ENCODE data around the gene ARHGAP19. TPM values are rescaled to one million over a fixed set of nuclear protein-coding genes. Genes with fewer than 3 reads are reported as not detected.

Gene ARHGAP19
- total RNA-seq, 4 donors from 2014 or later, result 4.5 to 8.4 (median 7.4) TPM

GRCh38 chr10:97336446-97336845 is 44.0 kb upstream of the ARHGAP19 start:
- Histone ChIP-seq H3K27ac (peak overlapping the region; percentile 66 to 98 (median 72)), H3K36me3 (no peaks in the 10 kb centered on the region), H3K4me3 (peak overlapping the region in 1 of 4 donors; percentile 9), H3K27me3 (no peaks in the 10 kb centered on the region), H3K9me3 (no peaks in the 10 kb centered on the region), H3K4me1 (peaks cover 4 to 40% (median 31%) of the 10 kb centered on the region in 4 donors)
- no peak for TF ChIP-seq POLR2A (IDR thresholded peaks at IDR 0.05)
- no peak for TF ChIP-seq POLR2AphosphoS5 (IDR thresholded peaks at IDR 0.05)
- TF ChIP-seq EP300 (IDR thresholded peaks at IDR 0.05; ENCODE audit: low read depth), result no peak
- no peak for TF ChIP-seq CTCF (IDR thresholded peaks at IDR 0.05)
- no peak for DNase-seq
- intact Hi-C loops (cut with DNase I; ENCODE audit: low total_unique reads) (no loop called here), in situ Hi-C loops (cut with MboI; ENCODE audit: low pct_ligation_motif_present in 1 of 4, low pct_unique_long_range_greater_than_20kb in 1 of 4, low sequenced_read_pairs in 3 of 4) (no loop called here)
- WGBS, 2 donors (ENCODE audit: low coverage in 1 of 2), result 18% methylated on average over 5 of the region's 5 CpGs

GRCh38 chr10:97336006-97336405 is 43.6 kb upstream of the ARHGAP19 start:
- H3K4me3 ChIP-seq, result no peak overlapping the region
- in situ Hi-C loops (cut with MboI; ENCODE audit: low pct_ligation_motif_present in 1 of 4, low pct_unique_long_range_greater_than_20kb in 1 of 4, low sequenced_read_pairs in 3 of 4), result no loop called here
- no peaks in the 10 kb centered on the region for H3K9me3 ChIP-seq
- no peaks in the 10 kb centered on the region for H3K36me3 ChIP-seq
- H3K4me1 ChIP-seq, result peaks cover 8 to 44% (median 35%) of the 10 kb centered on the region in 4 donors
- peak overlapping the region in 3 of 4 donors; percentile 71 to 98 (median 73) for H3K27ac ChIP-seq
- 45 to 58% methylated on average over 5 of the region's 5 CpGs for WGBS, 2 donors (ENCODE audit: low coverage in 1 of 2)
- DNase-seq, result no peak
- H3K27me3 ChIP-seq, result no peaks in the 10 kb centered on the region
- intact Hi-C loops (cut with DNase I; ENCODE audit: low total_unique reads), result no loop called here
- no peak for TF ChIP-seq POLR2AphosphoS5 (IDR thresholded peaks at IDR 0.05)
- no peak for TF ChIP-seq POLR2A (IDR thresholded peaks at IDR 0.05)
- TF ChIP-seq EP300 (IDR thresholded peaks at IDR 0.05; ENCODE audit: low read depth), result no peak

- H3K27me3 ChIP-seq, result no peaks in the 10 kb centered on the region
- peak; percentile 19 for DNase-seq
- H3K4me1 ChIP-seq, result peaks cover 12 to 52% (median 37%) of the 10 kb centered on the region in 4 donors
- no peak for TF ChIP-seq CTCF (IDR thresholded peaks at IDR 0.05)
- TF ChIP-seq EP300 (IDR thresholded peaks at IDR 0.05; ENCODE audit: low read depth), result no peak
- no peak for TF ChIP-seq POLR2AphosphoS5 (IDR thresholded peaks at IDR 0.05)
- no peak for TF ChIP-seq POLR2A (IDR thresholded peaks at IDR 0.05)
- WGBS, 2 donors (ENCODE audit: low coverage in 1 of 2), result 21% methylated on average over 25 of the region's 25 CpGs; no CpG with 5 or more reads in 1 of the 2 donors
- intact Hi-C loops (cut with DNase I; ENCODE audit: low total_unique reads) (no loop called here), in situ Hi-C loops (cut with MboI; ENCODE audit: low pct_ligation_motif_present in 1 of 4, low pct_unique_long_range_greater_than_20kb in 1 of 4, low sequenced_read_pairs in 3 of 4) (no loop called here)
- peak overlapping the region; percentile 86 to 98 (median 92) for H3K4me3 ChIP-seq
- H3K27ac ChIP-seq, result peak overlapping the region; percentile 98 to 99 (median 98)
- no peaks in the 10 kb centered on the region for H3K9me3 ChIP-seq
- H3K36me3 ChIP-seq, result no peaks in the 10 kb centered on the region
These were observed 42.8 kb upstream of the ARHGAP19 start for GRCh38 chr10:97335188-97335619.

GRCh38 chr10:97334370-97335175 is 42.1 kb upstream of the ARHGAP19 start, which contains the start of gene FRAT2:
TSS of gene FRAT2 (minus strand) at chr10:97334729. CDS start at chr10:97334572, 157 bp downstream.
- H3K27me3 ChIP-seq, result no peaks in the 10 kb centered on the region
- in situ Hi-C loops (cut with MboI; ENCODE audit: low pct_ligation_motif_present in 1 of 4, low pct_unique_long_range_greater_than_20kb in 1 of 4, low sequenced_read_pairs in 3 of 4) (no loop called here), intact Hi-C loops (cut with DNase I; ENCODE audit: low total_unique reads) (no loop called here)
- no peaks in the 10 kb centered on the region for H3K9me3 ChIP-seq
- no peaks in the 10 kb centered on the region for H3K36me3 ChIP-seq
- peak; percentile 94 for DNase-seq
- WGBS, 2 donors (ENCODE audit: low coverage in 1 of 2), result 1% methylated on average over 40 of the region's 103 CpGs; no CpG with 5 or more reads in 1 of the 2 donors
- TF ChIP-seq CTCF (IDR thresholded peaks at IDR 0.05) (no peak), POLR2A (IDR thresholded peaks at IDR 0.05) (peak; percentile 96), EP300 (IDR thresholded peaks at IDR 0.05; ENCODE audit: low read depth) (no peak), POLR2AphosphoS5 (IDR thresholded peaks at IDR 0.05) (peak; percentile 92 to 98 (median 97))
- H3K4me1 ChIP-seq, result peaks cover 12 to 59% (median 43%) of the 10 kb centered on the region in 4 donors
- H3K4me3 ChIP-seq, result peak within 1 kb of the TSS; percentile 86 to 98 (median 92)
- H3K27ac ChIP-seq, result peak within 1 kb of the TSS; percentile 98 to 99 (median 98)

Measured in transverse colon (tissue), 4 donors.